K562 (cell line): ENCODE results near the gene THG1L. TPM values are rescaled to one million over a fixed set of nuclear protein-coding genes. Genes with fewer than 3 reads are reported as not detected.

Source experiments
- ATAC-seq: fragments of 200-7000 bp; cut with Tn5 transposase; 3 replicates; pipeline ENCODE4 v1.9.1; 2020; ENCODE audit warnings: moderate library complexity
- BruUV-seq: library from RNA; stranded (reverse); fragments of 400-500 nt; replicated peaks from 2 replicates; lab custom pipeline; 2021; lab: Mats Ljungman, UMichigan
- CTCF ChIA-PET: fragments of 300-600 bp; formaldehyde crosslinking; extraction: SDS; loops from one replicate; lab custom pipeline; 2021; ENCODE audit warnings: low intra/inter-chr PET ratio; lab: Yijun Ruan, JAX
- POLR2A ChIA-PET: fragments of 300-600, 350-650 bp; sonication (Branson Sonifier 250); formaldehyde crosslinking; extraction: SDS; loops from one replicate; lab custom pipeline; 2021; ENCODE audit warnings: antibody characterized with exemption, inconsistent platforms; lab: Yijun Ruan, JAX
- DNase-seq, 4 experiments: peaks; one replicate each; pipeline versions ENCODE4 v3.0.0 to v3.0.0-alpha.2; 2011 to 2018; ENCODE audit warnings: low spot score in 3 of 4, mixed read lengths in 3 of 4; ENCODE audit errors: extremely low read depth in 1 of 4
- FAIRE-seq: peaks from 2 replicates; lab custom pipeline; 2011; peaks lifted over from hg19 to GRCh38; lab: Jason Lieb, UNC
- H2AFZ ChIP-seq: 2 replicates; pipeline ENCODE4 v1.6.0; 2011; ENCODE audit warnings: low read depth, low read length, control low read depth, inconsistent platforms
- H3K27ac ChIP-seq: fragments of 200-600 bp; 3 replicates; pipeline ENCODE4 v1.8.0; 2011; ENCODE audit warnings: low read depth, mild to moderate bottlenecking, control low read depth, inconsistent platforms, low read length, moderate library complexity, mixed read lengths; ENCODE audit errors: extremely low read depth
- H3K27me3 ChIP-seq, 2 experiments: fragments of 300-600 bp in 1 of 2; 2 replicates in 1 of 2; 3 replicates in 1 of 2; pipeline versions ENCODE4 v1.6.0 to v1.8.0; 2011; ENCODE audit warnings: inconsistent platforms in 2 of 2, low read length in 2 of 2, mild to moderate bottlenecking in 1 of 2, mixed read lengths in 1 of 2, moderate library complexity in 1 of 2; ENCODE audit not compliant: control insufficient read depth in 2 of 2, insufficient read depth in 2 of 2
- H3K36me3 ChIP-seq: fragments of 300-600 bp; 3 replicates; pipeline ENCODE4 v1.8.0; 2011; ENCODE audit warnings: mild to moderate bottlenecking, low read length, inconsistent platforms; ENCODE audit not compliant: control insufficient read depth, insufficient read depth
- H3K4me1 ChIP-seq, 2 experiments: fragments of 200-600 bp in 1 of 2; replicated peaks in 1 of 2; 2 replicates in 1 of 2; 3 replicates in 1 of 2; pipeline versions ENCODE4 v1.5.1 to v1.8.0; 2011; ENCODE audit warnings: inconsistent platforms in 2 of 2, low read length in 2 of 2, mild to moderate bottlenecking in 1 of 2, mixed read lengths in 1 of 2, moderate library complexity in 1 of 2; ENCODE audit not compliant: control insufficient read depth in 2 of 2, insufficient read depth in 2 of 2
- H3K4me2 ChIP-seq: 2 replicates; pipeline ENCODE4 v1.6.1; 2011; ENCODE audit warnings: low read length, control low read depth, inconsistent platforms, mixed read lengths; ENCODE audit not compliant: insufficient read depth
- H3K4me3 ChIP-seq: fragments of 200-600 bp; sonication (generic), shearing (Covaris generic); 2 replicates; pipeline ENCODE4 v1.5.1; 2016; ENCODE audit warnings: control low read depth, inconsistent platforms
- H3K79me2 ChIP-seq: fragments of 200-600 bp; 3 replicates; pipeline ENCODE4 v1.8.0; 2011; ENCODE audit warnings: low read length, inconsistent platforms; ENCODE audit not compliant: control insufficient read depth, insufficient read depth
- H3K9ac ChIP-seq, 2 experiments: 2 replicates each; pipeline versions ENCODE4 v1.6.0 to v1.6.1; 2011; ENCODE audit warnings: low read depth in 2 of 2, low read length in 2 of 2, control low read depth in 1 of 2, inconsistent platforms in 1 of 2, mild to moderate bottlenecking in 1 of 2, mixed read lengths in 1 of 2; ENCODE audit not compliant: insufficient read depth in 1 of 2
- H3K9me1 ChIP-seq: one replicate; pipeline ENCODE4 v1.6.0; 2011; ENCODE audit warnings: inconsistent platforms, mild to moderate bottlenecking, low read length, moderate library complexity; ENCODE audit not compliant: control insufficient read depth, insufficient read depth
- H3K9me3 ChIP-seq: replicated peaks from 2 replicates; pipeline ENCODE4 v1.5.1; 2011; ENCODE audit warnings: low read depth, low read length, inconsistent platforms; ENCODE audit not compliant: control insufficient read depth, insufficient read depth
- H4K20me1 ChIP-seq: replicated peaks from 2 replicates; pipeline ENCODE4 v1.6.1; 2011; ENCODE audit warnings: low read length, inconsistent platforms, mixed read lengths; ENCODE audit not compliant: control insufficient read depth, insufficient read depth
- ADNP ChIP-seq: fragments of 200-800 bp; sonication (Bioruptor generic); IDR thresholded peaks from 2 replicates; pipeline ENCODE4 v1.6.1; 2016; ENCODE audit warnings: missing genetic modification characterization, missing compliant biosample characterization
- BHLHE40 ChIP-seq: IDR thresholded peaks from 2 replicates; pipeline ENCODE4 v1.6.1; 2011; ENCODE audit warnings: low read length, improper control_type of control experiment
- ELF2 ChIP-seq: fragments of 250-450 bp; sonication (Bioruptor Pico); IDR thresholded peaks from 2 replicates; pipeline ENCODE4 v1.5.0; 2021; ENCODE audit warnings: mild to moderate bottlenecking
- HDGF ChIP-seq: fragments of 450-650 bp; IDR thresholded peaks from 2 replicates; pipeline ENCODE4 v1.6.1; 2016
- HMG20A ChIP-seq: fragments of 450-650 bp; formaldehyde crosslinking; conservative IDR thresholded peaks from 2 replicates; pipeline ENCODE4 v1.4.0; 2020; ENCODE audit warnings: mild to moderate bottlenecking, mixed read lengths
- KDM1A ChIP-seq, 2 experiments: fragments of 450-650 bp; IDR thresholded peaks; 2 replicates each; pipeline ENCODE4 v1.6.1; 2016; ENCODE audit warnings: mild to moderate bottlenecking in 2 of 2
- NBN ChIP-seq: fragments of 450-650 bp; IDR thresholded peaks from 2 replicates; pipeline ENCODE4 v1.6.1; 2016; ENCODE audit warnings: low read depth, mild to moderate bottlenecking
- NFRKB ChIP-seq: fragments of 450-650 bp; IDR thresholded peaks from 2 replicates; pipeline ENCODE4 v1.6.1; 2016; ENCODE audit warnings: low read depth
- NR2F6 ChIP-seq: fragments of 450-650 bp; formaldehyde crosslinking; IDR thresholded peaks from 2 replicates; pipeline ENCODE4 v1.4.0; 2020; ENCODE audit warnings: mild to moderate bottlenecking
- POLR3G ChIP-seq: IDR thresholded peaks from 2 replicates; pipeline ENCODE4 v1.6.1; 2011; ENCODE audit not compliant: insufficient read length, insufficient replicate concordance; ENCODE audit errors: extremely low read depth
- SAFB ChIP-seq: fragments of 200-400 bp; formaldehyde crosslinking; IDR thresholded peaks from 2 replicates; pipeline ENCODE4 v1.6.1; 2017; ENCODE audit warnings: low read depth, low read length, borderline replicate concordance
- THRAP3 ChIP-seq: fragments of 450-650 bp; IDR thresholded peaks from 2 replicates; pipeline ENCODE4 v1.6.1; 2016; ENCODE audit warnings: mild to moderate bottlenecking, inconsistent platforms, borderline replicate concordance
- ZFP30 ChIP-seq: fragments of 250-450 bp; sonication (Bioruptor Pico); IDR thresholded peaks from 2 replicates; pipeline ENCODE4 v1.8.0; 2022; ENCODE audit warnings: moderate library complexity, mild to moderate bottlenecking, inconsistent platforms, borderline replicate concordance
- WGBS: fragments of 100-300 bp; shearing (Covaris generic); methylation state at CpG from one replicate; pipeline ENCODE4 v1.1.6; 2016; ENCODE audit warnings: low coverage, mixed read lengths; ENCODE audit not compliant: insufficient coverage; ENCODE audit errors: missing lambda C conversion rate; 5-methylcytosine and 5-hydroxymethylcytosine counted together
- in situ Hi-C: fragments of 300-500 bp; cut with MboI; formaldehyde crosslinking; loops from 4 replicates; pipeline ENCODE4 v1.15.0; 2018; ENCODE audit warnings: inconsistent platforms, mixed read lengths
- intact Hi-C: fragments of 100-400 bp; cut with micrococcal nuclease; formaldehyde crosslinking; loops from 2 replicates; pipeline ENCODE4 v1.14.2; 2022
- polyA plus RNA-seq, 8 experiments: library from polyadenylated mRNA; depleted of rRNA in 4 of 8; stranded (reverse) in 5 of 8; unstranded in 3 of 8; fragments of >200 nt; fragmentation: Nextera tagmentation in 2 of 8; fragmentation: Illumina TruSeq in 1 of 8; extraction: Ambion mirVana in 2 of 8; extraction: Trizol in 1 of 8; gene quantifications; 2 replicates each; pipeline versions ENCODE4 v1.2.1 to v1.2.3, GENCODE V29; 2011 to 2014; ENCODE audit warnings: inconsistent platforms in 1 of 8, missing spikeins in 1 of 8
- total RNA-seq, 7 experiments: library from RNA; depleted of rRNA in 6 of 7; stranded (reverse); fragments of >200 nt in 6 of 7; fragmentation: Illumina TruSeq in 2 of 7; extraction: Trizol in 2 of 7; gene quantifications; 2 replicates each; pipeline versions ENCODE4 v1.2.1 to v1.2.3, GENCODE V29; 2011 to 2021; ENCODE audit warnings: low replicate concordance in 1 of 7
- TF ChIP-seq, protein P1 (sequence below): sonication (generic); formaldehyde crosslinking; IDR thresholded peaks from 2 replicates; pipeline ENCODE4 v1.8.0; 2023; ENCODE audit warnings: mild to moderate bottlenecking, missing genetic modification reagents
- TF ChIP-seq, protein P2 (sequence below): fragments of 450-650 bp; conservative IDR thresholded peaks from 2 replicates; pipeline ENCODE4 v1.6.1; 2016; ENCODE audit warnings: missing genetic modification characterization, low read depth, mild to moderate bottlenecking, control low read depth, missing compliant biosample characterization
- TF ChIP-seq, protein P3 (sequence below): sonication (generic); formaldehyde crosslinking; IDR thresholded peaks from 2 replicates; pipeline ENCODE4 v1.8.1; 2022; ENCODE audit warnings: missing genetic modification reagents
- TF ChIP-seq, protein P4 (sequence below): IDR thresholded peaks from 2 replicates; pipeline ENCODE4 v1.6.1; 2014; ENCODE audit warnings: antibody characterized with exemption

The THG1L gene
- total and polyA plus RNA-seq, 9 of the 15 experiments (the other 6 are each of a cell fraction or from before 2014, with no cell fraction given), result 21.8 to 40.7 (median 28.0) TPM

DNA sequence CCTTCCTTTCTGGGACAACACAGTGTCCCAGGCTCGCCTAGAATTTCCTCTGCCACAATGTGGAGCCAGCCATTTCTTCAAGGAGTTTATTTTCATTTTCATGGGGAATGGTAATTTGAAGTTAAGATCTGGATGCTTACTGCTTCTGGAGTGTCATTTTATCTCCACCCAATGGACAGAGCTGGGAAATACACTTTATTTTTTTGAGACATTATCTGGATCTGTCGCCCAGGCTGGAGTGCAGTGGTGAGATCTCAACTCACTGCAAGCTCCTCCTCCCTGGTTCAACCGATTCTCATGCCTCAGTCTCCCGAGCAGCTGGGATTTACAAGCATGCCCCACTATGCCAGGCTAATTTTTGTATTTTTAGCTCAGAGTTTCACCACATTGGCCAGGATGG, 12.7 kb upstream of the THG1L start (continued):
- TF ChIP-seq, protein P1, sequence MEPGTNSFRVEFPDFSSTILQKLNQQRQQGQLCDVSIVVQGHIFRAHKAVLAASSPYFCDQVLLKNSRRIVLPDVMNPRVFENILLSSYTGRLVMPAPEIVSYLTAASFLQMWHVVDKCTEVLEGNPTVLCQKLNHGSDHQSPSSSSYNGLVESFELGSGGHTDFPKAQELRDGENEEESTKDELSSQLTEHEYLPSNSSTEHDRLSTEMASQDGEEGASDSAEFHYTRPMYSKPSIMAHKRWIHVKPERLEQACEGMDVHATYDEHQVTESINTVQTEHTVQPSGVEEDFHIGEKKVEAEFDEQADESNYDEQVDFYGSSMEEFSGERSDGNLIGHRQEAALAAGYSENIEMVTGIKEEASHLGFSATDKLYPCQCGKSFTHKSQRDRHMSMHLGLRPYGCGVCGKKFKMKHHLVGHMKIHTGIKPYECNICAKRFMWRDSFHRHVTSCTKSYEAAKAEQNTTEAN, result no peak
- no peak for TF ChIP-seq SAFB
- no peak for TF ChIP-seq ADNP
- no peak for TF ChIP-seq NFRKB

DNA sequence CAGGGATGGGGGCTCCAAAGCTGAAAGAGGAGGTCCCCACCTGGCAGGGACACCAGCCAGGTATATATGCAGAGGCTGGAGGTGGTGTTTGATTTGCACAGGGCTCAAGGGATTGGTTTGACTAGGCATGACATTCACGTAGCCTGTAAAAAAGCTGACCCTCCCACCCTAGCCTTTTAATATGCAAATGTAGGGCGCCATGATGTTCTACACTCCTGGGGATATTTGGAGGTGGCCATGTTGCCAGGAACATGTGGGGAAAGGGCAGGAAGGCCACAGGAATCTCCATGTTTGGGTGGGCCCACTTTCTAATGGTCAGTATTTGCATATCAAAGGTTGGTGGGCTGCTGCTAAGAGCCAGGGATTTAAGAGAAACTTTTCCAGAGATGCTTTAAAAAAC, 12.0 kb upstream of the THG1L start:
- no peak for FAIRE-seq
- Histone ChIP-seq H3K9me3 (no peaks in the 10 kb centered on the region), H3K9me1 (no peaks in the 10 kb centered on the region), H2AFZ (no peak overlapping the region), H3K27ac (no peak overlapping the region), H3K79me2 (no peaks in the 10 kb centered on the region), H4K20me1 (no peaks in the 10 kb centered on the region), H3K36me3 (no peaks in the 10 kb centered on the region), H3K4me2 (no peak overlapping the region), H3K4me1 (peaks cover 3 to 5% of the 10 kb centered on the region in 2 experiments; a peak in 2 of 5 replicates), H3K4me3 (no peak overlapping the region), H3K9ac (no peak overlapping the region), H3K27me3 (no peaks in the 10 kb centered on the region)
- POLR2A ChIA-PET, result interaction anchor here (1.2 to 1.4 kb wide), 2 partner anchors 12 to 13 kb away, joined by 3 to 7 read pairs; partner anchors contain the start of gene THG1L
- CTCF ChIA-PET, result interaction anchor here (0.8 to 1.0 kb wide), 3 partner anchors 284 to 391 kb away, joined by 3 to 4 read pairs (median 4); no protein-coding TSS in a partner anchor
- no peak for ATAC-seq
- in situ Hi-C loops (no loop called here), intact Hi-C loops (loop anchor here (5.0 kb wide), 4 partner anchors 137 to 377 kb away; no protein-coding TSS in a partner anchor)
- no peak for DNase-seq
- 50% methylated on average over 2 of the region's 2 CpGs for WGBS
- BruUV-seq, result no TSS peak
- TF ChIP-seq POLR3G, result no peak
- no peak for TF ChIP-seq HMG20A (CRISPR knock-in tag)
- no peak for TF ChIP-seq KDM1A (IDR thresholded peaks at IDR 0.05)
- TF ChIP-seq, protein P2, sequence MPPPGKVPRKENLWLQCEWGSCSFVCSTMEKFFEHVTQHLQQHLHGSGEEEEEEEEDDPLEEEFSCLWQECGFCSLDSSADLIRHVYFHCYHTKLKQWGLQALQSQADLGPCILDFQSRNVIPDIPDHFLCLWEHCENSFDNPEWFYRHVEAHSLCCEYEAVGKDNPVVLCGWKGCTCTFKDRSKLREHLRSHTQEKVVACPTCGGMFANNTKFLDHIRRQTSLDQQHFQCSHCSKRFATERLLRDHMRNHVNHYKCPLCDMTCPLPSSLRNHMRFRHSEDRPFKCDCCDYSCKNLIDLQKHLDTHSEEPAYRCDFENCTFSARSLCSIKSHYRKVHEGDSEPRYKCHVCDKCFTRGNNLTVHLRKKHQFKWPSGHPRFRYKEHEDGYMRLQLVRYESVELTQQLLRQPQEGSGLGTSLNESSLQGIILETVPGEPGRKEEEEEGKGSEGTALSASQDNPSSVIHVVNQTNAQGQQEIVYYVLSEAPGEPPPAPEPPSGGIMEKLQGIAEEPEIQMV, result no peak
- no peak for TF ChIP-seq BHLHE40
- TF ChIP-seq ZFP30, result no peak
- no peak for TF ChIP-seq HDGF
- TF ChIP-seq NR2F6 (CRISPR knock-in tag), result no peak
- TF ChIP-seq, protein P3, sequence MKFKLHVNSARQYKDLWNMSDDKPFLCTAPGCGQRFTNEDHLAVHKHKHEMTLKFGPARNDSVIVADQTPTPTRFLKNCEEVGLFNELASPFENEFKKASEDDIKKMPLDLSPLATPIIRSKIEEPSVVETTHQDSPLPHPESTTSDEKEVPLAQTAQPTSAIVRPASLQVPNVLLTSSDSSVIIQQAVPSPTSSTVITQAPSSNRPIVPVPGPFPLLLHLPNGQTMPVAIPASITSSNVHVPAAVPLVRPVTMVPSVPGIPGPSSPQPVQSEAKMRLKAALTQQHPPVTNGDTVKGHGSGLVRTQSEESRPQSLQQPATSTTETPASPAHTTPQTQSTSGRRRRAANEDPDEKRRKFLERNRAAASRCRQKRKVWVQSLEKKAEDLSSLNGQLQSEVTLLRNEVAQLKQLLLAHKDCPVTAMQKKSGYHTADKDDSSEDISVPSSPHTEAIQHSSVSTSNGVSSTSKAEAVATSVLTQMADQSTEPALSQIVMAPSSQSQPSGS (CRISPR knock-in tag), result no peak
- TF ChIP-seq, protein P4, sequence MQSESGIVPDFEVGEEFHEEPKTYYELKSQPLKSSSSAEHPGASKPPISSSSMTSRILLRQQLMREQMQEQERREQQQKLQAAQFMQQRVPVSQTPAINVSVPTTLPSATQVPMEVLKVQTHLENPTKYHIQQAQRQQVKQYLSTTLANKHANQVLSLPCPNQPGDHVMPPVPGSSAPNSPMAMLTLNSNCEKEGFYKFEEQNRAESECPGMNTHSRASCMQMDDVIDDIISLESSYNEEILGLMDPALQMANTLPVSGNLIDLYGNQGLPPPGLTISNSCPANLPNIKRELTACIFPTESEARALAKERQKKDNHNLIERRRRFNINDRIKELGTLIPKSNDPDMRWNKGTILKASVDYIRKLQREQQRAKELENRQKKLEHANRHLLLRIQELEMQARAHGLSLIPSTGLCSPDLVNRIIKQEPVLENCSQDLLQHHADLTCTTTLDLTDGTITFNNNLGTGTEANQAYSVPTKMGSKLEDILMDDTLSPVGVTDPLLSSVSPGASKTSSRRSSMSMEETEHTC, result no peak
- TF ChIP-seq THRAP3, result no peak
- TF ChIP-seq NBN, result no peak
- no peak for TF ChIP-seq ELF2
